HG02763 (cell line): ENCODE measurements around the gene CAPN10.
"Not testable (repeated sequence)": the region's sequence is repeated elsewhere in the genome, so short reads cannot be mapped to it uniquely, and the experiment has no call there.

ENCODE experiments used
- ATAC-seq: cut with Tn5 transposase; IDR thresholded peaks from one replicate; pipeline ENCODE4 v1.9.1; 2021; ENCODE audit warnings: mild to moderate bottlenecking, moderate library complexity; ENCODE audit not compliant: unreplicated experiment

CAPN10 gene, protein sequence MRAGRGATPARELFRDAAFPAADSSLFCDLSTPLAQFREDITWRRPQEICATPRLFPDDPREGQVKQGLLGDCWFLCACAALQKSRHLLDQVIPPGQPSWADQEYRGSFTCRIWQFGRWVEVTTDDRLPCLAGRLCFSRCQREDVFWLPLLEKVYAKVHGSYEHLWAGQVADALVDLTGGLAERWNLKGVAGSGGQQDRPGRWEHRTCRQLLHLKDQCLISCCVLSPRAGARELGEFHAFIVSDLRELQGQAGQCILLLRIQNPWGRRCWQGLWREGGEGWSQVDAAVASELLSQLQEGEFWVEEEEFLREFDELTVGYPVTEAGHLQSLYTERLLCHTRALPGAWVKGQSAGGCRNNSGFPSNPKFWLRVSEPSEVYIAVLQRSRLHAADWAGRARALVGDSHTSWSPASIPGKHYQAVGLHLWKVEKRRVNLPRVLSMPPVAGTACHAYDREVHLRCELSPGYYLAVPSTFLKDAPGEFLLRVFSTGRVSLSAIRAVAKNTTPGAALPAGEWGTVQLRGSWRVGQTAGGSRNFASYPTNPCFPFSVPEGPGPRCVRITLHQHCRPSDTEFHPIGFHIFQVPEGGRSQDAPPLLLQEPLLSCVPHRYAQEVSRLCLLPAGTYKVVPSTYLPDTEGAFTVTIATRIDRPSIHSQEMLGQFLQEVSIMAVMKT

DNA sequence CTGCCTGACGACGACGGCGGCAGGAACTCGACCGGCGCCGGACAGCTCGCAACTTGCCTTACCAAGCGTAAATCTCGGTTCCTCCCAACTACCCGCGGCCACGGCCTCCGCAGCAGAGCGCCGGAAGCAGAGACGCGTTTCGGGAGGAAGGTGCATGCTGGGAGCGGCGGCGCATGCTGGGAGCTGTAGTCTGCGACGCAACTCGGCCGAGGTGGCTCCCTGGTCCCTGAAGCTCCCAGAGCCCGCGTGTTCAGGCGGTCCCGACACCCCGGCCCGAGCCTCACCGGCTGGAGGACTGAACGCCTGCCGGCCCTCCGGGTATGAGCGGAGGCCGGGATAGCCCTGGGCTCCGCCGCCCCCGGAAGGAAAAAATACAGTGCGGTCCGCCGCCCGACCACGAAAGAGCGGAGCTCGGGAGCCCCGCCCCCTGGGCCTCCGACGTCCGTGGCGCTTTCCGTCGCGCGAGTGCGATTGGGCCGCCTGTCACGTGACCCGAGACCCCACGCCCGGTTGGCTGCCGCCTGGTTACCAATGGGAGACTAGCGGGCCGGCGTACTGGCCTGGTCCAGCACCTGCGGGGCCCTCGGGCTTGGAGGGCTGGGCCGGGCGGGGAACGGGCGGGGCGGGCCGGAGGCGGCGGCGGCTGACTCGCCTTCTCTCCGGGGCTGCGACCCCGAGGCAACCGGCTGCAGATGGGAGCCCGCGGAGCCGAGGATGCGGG, at the start of gene CAPN10:
Gene CAPN10 (plus strand): TSS at position 537 of the 721 bp plus-strand sequence. CDS start 178 bp downstream, at position 715.
- peak; percentile 66 for ATAC-seq

- ATAC-seq, result no peak
These were observed 48.3 kb upstream of the CAPN10 start for GRCh38 chr2:240538031-240538780.

- not testable (repeated sequence) for ATAC-seq
These were observed 47.4 kb upstream of the CAPN10 start for GRCh38 chr2:240539101-240539500.

GRCh38 chr2:240539906-240540305, 46.6 kb upstream of the CAPN10 start:
- ATAC-seq, result no peak

DNA sequence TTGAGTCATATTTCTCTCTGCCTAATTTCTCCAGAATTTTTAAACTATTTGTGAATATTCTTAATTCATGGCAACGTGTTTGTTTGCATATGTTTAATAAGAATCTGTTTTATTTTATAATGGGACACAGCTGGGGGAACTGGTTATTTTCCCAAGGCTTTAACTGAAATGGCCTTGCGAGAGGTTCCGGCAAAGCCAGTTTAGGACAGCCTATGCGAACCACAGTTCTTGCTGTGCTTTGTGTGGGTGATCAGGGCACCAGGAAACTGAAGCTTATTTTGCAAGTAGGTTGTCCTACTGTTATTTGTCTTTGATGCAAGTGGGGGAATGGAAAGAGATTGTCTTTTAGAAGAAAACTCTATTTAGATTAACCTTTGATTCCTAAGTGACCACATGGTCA, 35.2 kb upstream of the CAPN10 start:
- ATAC-seq, result no peak

DNA sequence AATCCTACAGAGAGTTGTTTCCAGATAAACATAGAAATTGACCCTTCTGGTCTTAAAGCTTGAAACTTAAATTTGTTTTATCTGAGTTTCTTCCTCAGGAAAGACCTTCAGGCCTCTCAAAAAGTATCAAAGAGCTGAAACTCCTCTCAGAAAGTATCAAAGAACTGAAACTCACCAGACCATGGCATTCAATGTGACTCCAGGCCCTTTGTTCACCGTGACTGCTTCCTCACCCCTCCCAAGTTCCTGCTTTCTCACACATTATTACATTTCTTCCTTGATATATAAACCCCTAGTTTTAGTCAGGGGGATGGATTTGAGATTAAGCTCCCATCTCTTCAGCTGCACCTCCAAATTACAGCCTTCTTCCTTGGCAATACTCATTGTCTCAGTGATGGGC, 34.7 kb upstream of the CAPN10 start:
- no peak for ATAC-seq

DNA sequence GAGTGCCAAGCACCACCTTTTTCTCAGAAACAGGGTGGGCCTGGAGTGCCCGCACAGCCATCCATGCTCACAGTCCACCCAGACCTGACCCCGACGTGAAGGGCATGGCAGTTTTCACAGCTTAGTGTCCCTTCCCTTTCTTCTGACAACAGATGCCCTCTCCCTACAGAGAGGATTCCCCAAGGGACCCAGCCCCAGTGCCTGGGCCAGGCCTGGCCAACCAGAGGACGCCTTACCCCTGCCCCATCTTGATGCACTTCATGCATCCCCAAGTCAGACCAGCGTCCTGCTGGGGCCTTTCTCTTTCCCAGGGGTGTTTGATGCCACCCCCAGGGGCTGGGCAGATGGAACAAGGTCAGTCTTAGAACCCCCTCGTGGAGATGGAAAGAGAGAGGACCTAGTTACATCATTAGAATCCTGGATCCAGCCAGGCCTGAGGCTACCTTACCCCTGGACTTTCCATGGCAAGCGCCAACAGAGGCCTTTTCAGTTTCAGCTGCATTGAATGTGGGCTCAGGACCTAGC, 32.5 kb upstream of the CAPN10 start:
- ATAC-seq, result no peak

GRCh38 chr2:240554767-240555493, 31.6 kb upstream of the CAPN10 start:
- ATAC-seq, result no peak

DNA sequence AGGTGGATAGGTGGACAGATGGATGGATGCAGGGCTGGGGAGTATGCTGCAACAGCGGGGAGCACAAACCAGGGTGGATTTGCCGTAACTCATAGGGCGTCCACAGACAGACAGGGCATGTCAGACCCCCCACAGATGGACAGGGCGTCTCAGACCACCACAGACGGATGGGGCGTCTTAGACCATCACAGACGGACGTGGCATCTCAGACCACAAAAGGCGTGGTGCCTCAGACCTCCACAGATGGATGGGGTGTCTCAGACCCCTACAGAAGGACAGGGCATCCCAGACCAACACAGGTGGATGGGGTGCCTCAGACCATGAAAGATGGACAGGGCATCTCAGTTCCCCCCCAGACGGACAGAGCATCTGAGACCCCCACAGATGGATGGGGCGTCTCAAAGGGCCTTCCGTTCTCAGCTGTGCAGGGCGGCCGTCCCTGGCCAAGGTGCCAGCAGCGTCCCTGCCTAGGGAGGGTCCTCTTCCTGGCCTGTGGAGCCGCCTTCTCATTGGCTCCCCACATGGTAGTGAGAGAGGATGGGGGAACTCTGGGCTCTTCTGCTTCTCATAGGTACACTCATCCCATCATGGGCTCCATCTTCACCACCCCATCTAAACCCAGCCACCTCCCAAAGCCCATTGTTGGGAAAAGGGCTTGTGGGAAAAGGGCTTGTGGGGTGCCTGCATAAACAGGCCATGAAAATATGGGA, 30.8 kb upstream of the CAPN10 start:
- no peak for ATAC-seq

- ATAC-seq, result no peak
These were observed 29.9 kb upstream of the CAPN10 start for GRCh38 chr2:240556553-240557100.

GRCh38 chr2:240557101-240557751, 29.3 kb upstream of the CAPN10 start:
- no peak for ATAC-seq

DNA sequence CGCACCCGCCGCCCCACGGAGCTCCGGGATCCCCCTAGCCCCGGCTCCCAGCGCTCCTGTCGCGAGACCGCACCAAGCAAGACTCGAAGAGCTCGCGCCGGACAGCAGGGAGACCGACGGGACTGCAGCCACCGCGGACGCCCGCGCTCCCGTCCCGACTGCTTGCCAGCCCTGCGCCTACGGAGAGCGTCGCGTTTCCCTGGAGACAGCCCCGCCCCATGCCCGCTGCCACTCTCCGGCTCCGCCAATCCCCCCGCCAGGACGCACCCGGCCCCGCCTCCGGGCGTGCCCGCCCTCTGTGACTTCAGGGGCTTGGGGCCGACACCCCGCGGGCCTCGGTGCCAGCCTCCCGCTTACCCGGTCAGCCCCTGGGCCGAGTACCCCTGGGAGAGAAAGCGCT, 28.7 kb upstream of the CAPN10 start, which contains the start of gene ANKMY1:
Gene ANKMY1 (minus strand): TSS at position 181 of the 400 bp plus-strand sequence. CDS start 653 bp downstream, outside the sequence.
- ATAC-seq, result no peak

DNA sequence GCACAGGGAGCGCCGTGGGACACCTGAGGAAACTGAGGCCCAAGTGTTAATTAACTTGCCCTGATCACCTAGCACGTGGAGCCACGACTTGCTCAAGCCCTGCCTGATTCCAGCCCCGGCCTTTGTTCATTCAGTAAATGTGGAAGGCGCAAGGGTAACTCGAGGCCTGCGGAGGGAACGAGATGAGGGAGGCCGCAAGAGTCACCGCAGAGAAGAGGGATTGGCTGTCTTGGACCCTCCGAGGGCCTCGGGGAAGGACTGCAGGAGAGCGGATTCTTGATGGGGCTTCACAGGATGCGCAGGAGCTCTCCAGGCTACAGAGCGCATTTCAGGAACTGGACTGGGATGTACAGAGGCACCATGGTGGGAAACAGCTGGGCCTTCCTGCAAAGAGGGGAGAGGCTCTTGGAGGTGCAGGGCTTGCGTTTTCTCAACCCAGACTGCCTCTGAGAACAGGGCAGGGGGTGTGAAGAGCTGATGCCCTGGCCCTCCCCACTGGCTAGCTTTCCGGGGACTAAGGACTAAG, 28.2 kb upstream of the CAPN10 start:
- ATAC-seq, result no peak

GRCh38 chr2:240559286-240559685, 27.2 kb upstream of the CAPN10 start:
- no peak for ATAC-seq

DNA sequence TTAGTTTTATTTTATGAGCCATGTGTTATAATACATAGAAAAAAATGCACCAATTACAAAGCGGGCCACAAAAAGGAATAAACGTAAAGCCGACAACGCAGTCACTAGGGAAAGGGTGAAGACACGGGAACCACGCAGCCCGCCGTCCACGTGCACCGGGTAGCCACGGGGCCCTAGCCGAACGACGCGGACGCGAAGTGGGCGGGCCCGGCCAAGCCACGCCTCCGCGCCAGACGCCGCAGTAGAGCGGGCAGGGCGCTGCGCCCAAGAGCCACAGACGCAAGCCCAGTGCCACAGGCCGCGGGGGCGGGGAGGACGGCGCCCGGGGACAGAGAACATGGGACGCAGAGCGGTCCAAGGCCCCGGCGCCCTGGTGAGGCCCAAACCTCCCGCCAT, 26.5 kb upstream of the CAPN10 start, which contains the start of gene DUSP28:
Gene DUSP28 (plus strand): TSS at position 274 of the 396 bp plus-strand sequence. CDS start 328 bp downstream, outside the sequence.
- peak; percentile 61 for ATAC-seq

- ATAC-seq, result peak; percentile 54
These were observed 25.8 kb upstream of the CAPN10 start for GRCh38 chr2:240560480-240561324.

GRCh38 chr2:240561325-240561971, 25.1 kb upstream of the CAPN10 start:
- ATAC-seq, result no peak
